ENCODE measurements around the gene SPOCK1.
A peak's percentile ranks its signal among the peaks of the same experiment; 100 is the strongest.
"Not testable (repeated sequence)": the region's sequence is repeated elsewhere in the genome, so short reads cannot be mapped to it uniquely, and the experiment has no call there.

The SPOCK1 gene

GRCh38 chr5:137498736-137499505 lies at the start of gene SPOCK1:
Gene SPOCK1, minus strand, starts transcription at chr5:137499326.
- DNase-seq (ENCODE audit: extremely low read depth, insufficient read length): peak; percentile 68
- Histone ChIP-seq H3K36me3 (ENCODE audit: control insufficient read depth, insufficient read depth, low read length) (no peaks in the 10 kb centered on the region), H3K27me3 (replicated peaks; ENCODE audit: control insufficient read depth, insufficient read depth, low read length) (no peaks in the 10 kb centered on the region; the same call in 1 of the 2 replicates), H3K4me3 (replicated peaks; ENCODE audit: low read depth, low read length) (no peak within 1 kb of the TSS)
- TF ChIP-seq CTCF (IDR thresholded peaks at IDR 0.05; ENCODE audit: insufficient read depth, low read length, poor library complexity, severe bottlenecking): peak; percentile 33

DNA sequence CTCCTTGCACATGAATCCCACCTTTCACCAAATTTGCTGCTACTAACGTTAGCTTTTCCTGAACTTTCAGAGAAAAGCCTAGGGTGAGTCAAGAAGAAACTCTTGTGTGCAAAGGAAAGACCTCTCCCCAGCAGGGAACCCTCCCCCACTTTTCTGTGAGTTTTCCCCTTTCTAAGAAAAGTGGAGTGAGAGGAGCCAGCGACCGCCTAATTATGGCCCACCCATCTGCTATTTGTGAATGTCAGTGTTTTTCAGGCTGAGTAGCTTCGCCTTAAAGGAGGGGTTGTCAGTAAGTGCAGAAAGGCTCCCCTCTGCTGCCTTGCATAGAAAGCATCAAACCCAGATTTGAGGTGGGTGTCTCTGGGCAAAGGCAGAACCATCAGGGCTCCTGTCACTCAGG lies 46.8 kb upstream of the SPOCK1 start:
- H3K27me3 ChIP-seq (replicated peaks; ENCODE audit: control insufficient read depth, insufficient read depth, low read length): no peaks in the 10 kb centered on the region
- TF ChIP-seq CTCF (IDR thresholded peaks at IDR 0.05; ENCODE audit: insufficient read depth, low read length, poor library complexity, severe bottlenecking): no peak
- DNase-seq (ENCODE audit: extremely low read depth, insufficient read length): no peak
- no peaks in the 10 kb centered on the region for H3K36me3 ChIP-seq (ENCODE audit: control insufficient read depth, insufficient read depth, low read length)
- no peak overlapping the region for H3K4me3 ChIP-seq (replicated peaks; ENCODE audit: low read depth, low read length)

- not testable (repeated sequence) for H3K4me3 ChIP-seq (replicated peaks; ENCODE audit: low read depth, low read length); DNase-seq (ENCODE audit: extremely low read depth, insufficient read length); H3K36me3 ChIP-seq (ENCODE audit: control insufficient read depth, insufficient read depth, low read length); H3K27me3 ChIP-seq (replicated peaks; ENCODE audit: control insufficient read depth, insufficient read depth, low read length)
These were observed 36.3 kb upstream of the SPOCK1 start for GRCh38 chr5:137535449-137535848.

DNA sequence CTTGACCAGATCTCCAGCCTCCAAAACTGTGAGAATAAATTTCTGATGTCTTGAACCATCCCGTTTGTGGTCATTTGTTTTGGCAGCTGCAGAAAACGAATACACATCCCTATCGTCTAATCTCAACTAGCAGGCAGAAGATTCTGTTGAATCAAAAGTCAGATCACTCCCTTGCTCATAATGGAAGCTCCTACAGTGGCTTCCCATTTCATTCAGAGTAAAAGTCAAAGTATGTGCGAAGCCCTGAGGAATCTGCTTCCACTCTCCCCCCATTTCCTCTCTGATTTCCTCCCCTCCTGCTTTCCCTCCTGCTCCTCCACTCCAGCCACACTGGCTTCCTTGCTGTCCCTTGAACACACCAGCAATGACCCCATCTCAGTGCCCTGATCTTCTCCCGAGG lies 34.8 kb upstream of the SPOCK1 start:
- no peak overlapping the region for H3K4me3 ChIP-seq (replicated peaks; ENCODE audit: low read depth, low read length)
- TF ChIP-seq CTCF (IDR thresholded peaks at IDR 0.05; ENCODE audit: insufficient read depth, low read length, poor library complexity, severe bottlenecking): no peak
- no peaks in the 10 kb centered on the region for H3K27me3 ChIP-seq (replicated peaks; ENCODE audit: control insufficient read depth, insufficient read depth, low read length)
- no peak for DNase-seq (ENCODE audit: extremely low read depth, insufficient read length)
- no peaks in the 10 kb centered on the region for H3K36me3 ChIP-seq (ENCODE audit: control insufficient read depth, insufficient read depth, low read length)

GRCh38 chr5:137531266-137531665 lies 32.1 kb upstream of the SPOCK1 start:
- DNase-seq (ENCODE audit: extremely low read depth, insufficient read length): no peak
- TF ChIP-seq CTCF (IDR thresholded peaks at IDR 0.05; ENCODE audit: insufficient read depth, low read length, poor library complexity, severe bottlenecking): no peak
- no peaks in the 10 kb centered on the region for H3K27me3 ChIP-seq (replicated peaks; ENCODE audit: control insufficient read depth, insufficient read depth, low read length)
- no peaks in the 10 kb centered on the region for H3K36me3 ChIP-seq (ENCODE audit: control insufficient read depth, insufficient read depth, low read length)
- no peak overlapping the region for H3K4me3 ChIP-seq (replicated peaks; ENCODE audit: low read depth, low read length)

DNA sequence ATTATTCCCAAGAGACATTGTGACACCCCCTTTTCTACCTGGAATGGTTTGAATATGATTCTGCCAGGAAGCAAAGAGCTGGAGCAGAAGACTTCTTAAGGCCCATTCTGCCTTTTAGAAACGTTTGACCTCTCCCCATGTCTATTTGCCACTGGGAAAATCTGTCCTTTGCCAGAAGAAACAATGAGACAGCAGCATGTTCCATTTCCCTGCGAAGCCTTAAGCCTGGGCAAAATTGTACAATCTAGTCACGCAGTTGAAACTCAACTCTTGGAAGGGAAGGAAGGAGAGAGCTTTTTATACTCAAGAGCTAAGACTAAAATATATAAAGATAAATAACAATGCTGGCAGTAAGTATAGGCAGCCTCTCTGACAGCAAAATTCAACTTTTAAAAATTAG lies 22.1 kb upstream of the SPOCK1 start:
- H3K36me3 ChIP-seq (ENCODE audit: control insufficient read depth, insufficient read depth, low read length): no peaks in the 10 kb centered on the region
- H3K4me3 ChIP-seq (replicated peaks; ENCODE audit: low read depth, low read length): no peak overlapping the region
- no peaks in the 10 kb centered on the region; the same call in 1 of the 2 replicates for H3K27me3 ChIP-seq (replicated peaks; ENCODE audit: control insufficient read depth, insufficient read depth, low read length)
- TF ChIP-seq CTCF (IDR thresholded peaks at IDR 0.05; ENCODE audit: insufficient read depth, low read length, poor library complexity, severe bottlenecking): no peak
- no peak for DNase-seq (ENCODE audit: extremely low read depth, insufficient read length)
